ENCODE data around the gene OR4X1. TPM values are rescaled to one million over a fixed set of nuclear protein-coding genes. Genes with fewer than 3 reads are reported as not detected.
A peak's percentile ranks its signal among the peaks of the same experiment; 100 is the strongest.
"Not testable (repeated sequence)": the region's sequence is repeated elsewhere in the genome, so short reads cannot be mapped to it uniquely, and the experiment has no call there.

The OR4X1 gene
- total RNA-seq, 1 donor from 2014 or later, result not detected

DNA sequence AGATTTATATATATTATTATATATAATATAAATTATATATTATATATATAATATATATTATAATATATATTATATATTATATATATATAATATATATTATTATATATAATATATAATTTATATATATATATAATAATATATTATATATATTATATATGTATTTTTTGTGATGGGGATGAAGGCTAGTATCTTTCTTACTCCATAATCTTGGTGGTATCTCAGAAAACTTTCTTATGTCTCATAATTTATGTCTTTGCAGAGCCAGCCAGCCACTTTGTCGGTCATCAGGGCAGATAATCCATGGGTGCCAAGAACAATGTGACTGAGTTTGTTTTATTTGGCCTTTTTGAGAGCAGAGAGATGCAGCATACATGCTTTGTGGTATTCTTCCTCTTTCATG lies 42.3 kb downstream of the OR4X1 start, which contains the start of gene OR4S1:
Gene OR4S1, plus strand, starts transcription at position 301 of the 400 bp plus-strand sequence. Its CDS starts 0 bp downstream, at position 301.
- Mint-ChIP-seq H3K27ac (no peak within 1 kb of the TSS), H3K27me3 (peaks cover 13% of the 10 kb centered on the region), H3K36me3 (ENCODE audit: low read depth) (no peaks in the 10 kb centered on the region), H3K4me3 (no peak within 1 kb of the TSS), H3K4me1 (peaks cover 2% of the 10 kb centered on the region), H3K9me3 (peaks cover 2% of the 10 kb centered on the region)
- TF ChIP-seq, protein P1, sequence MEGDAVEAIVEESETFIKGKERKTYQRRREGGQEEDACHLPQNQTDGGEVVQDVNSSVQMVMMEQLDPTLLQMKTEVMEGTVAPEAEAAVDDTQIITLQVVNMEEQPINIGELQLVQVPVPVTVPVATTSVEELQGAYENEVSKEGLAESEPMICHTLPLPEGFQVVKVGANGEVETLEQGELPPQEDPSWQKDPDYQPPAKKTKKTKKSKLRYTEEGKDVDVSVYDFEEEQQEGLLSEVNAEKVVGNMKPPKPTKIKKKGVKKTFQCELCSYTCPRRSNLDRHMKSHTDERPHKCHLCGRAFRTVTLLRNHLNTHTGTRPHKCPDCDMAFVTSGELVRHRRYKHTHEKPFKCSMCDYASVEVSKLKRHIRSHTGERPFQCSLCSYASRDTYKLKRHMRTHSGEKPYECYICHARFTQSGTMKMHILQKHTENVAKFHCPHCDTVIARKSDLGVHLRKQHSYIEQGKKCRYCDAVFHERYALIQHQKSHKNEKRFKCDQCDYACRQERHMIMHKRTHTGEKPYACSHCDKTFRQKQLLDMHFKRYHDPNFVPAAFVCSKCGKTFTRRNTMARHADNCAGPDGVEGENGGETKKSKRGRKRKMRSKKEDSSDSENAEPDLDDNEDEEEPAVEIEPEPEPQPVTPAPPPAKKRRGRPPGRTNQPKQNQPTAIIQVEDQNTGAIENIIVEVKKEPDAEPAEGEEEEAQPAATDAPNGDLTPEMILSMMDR (IDR thresholded peaks at IDR 0.05), result no peak
- DNase-seq, result no peak
- intact Hi-C loops (cut with micrococcal nuclease), result loop anchor here (10.0 kb wide), 1 partner anchor 371 kb away; no protein-coding TSS in a partner anchor
- ATAC-seq (ENCODE audit: low read depth), result no peak
- CTCF ChIA-PET, result no interaction called here
- POLR2A ChIA-PET, result no interaction called here

DNA sequence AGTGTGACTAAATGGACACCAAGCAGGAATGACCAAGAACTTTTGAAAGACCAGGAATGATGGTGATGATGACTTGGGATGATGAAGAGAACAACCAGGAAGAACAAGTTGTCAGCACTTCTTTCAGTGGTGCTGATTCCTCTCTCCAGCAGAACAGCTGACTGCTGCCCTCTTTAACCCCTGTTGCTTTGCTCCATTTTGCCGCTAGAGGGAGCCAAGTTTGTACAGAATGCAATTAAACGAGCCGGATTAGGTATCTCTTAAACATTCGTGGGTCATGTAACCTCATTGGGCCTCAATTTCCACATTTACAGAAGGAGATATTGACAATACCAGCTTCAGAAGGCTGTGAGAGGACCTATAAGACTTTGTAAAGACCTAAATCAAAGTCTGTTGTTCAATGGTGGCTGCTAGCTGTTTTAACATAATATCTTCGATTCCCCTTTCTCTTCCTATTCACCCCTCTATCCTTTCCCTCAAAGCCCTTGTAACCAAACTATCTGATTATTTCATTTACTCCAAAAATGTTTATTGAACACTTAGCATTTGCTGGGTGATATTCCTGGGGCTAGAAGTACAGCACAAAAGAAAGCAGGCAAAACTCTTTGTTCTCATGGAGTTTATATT lies 44.2 kb downstream of the OR4X1 start:
- intact Hi-C loops (cut with micrococcal nuclease), result loop anchor here (10.0 kb wide), 1 partner anchor 373 kb away; no protein-coding TSS in a partner anchor
- no peaks in the 10 kb centered on the region for H3K36me3 Mint-ChIP-seq (ENCODE audit: low read depth)
- CTCF ChIA-PET, result interaction anchor here (0.6 to 1.4 kb wide), 5 partner anchors 25 to 446 kb away, joined by 3 to 5 read pairs (median 3); no protein-coding TSS in a partner anchor
- TF ChIP-seq, protein P1 (IDR thresholded peaks at IDR 0.05), result peak; percentile 71
- DNase-seq (no peak), ATAC-seq (ENCODE audit: low read depth) (peak; percentile 28)
- POLR2A ChIA-PET, result no interaction called here
- H3K4me3 Mint-ChIP-seq, result no peak overlapping the region
- H3K27me3 Mint-ChIP-seq, result peaks cover 12% of the 10 kb centered on the region
- no peaks in the 10 kb centered on the region for H3K9me3 Mint-ChIP-seq
- no peak overlapping the region for H3K27ac Mint-ChIP-seq
- H3K4me1 Mint-ChIP-seq, result peaks cover 2% of the 10 kb centered on the region

- POLR2A ChIA-PET; H3K9me3 Mint-ChIP-seq; CTCF ChIA-PET; H3K27me3 Mint-ChIP-seq; ATAC-seq (ENCODE audit: low read depth); H3K27ac Mint-ChIP-seq; intact Hi-C loops (cut with micrococcal nuclease); DNase-seq; H3K36me3 Mint-ChIP-seq (ENCODE audit: low read depth); H3K4me3 Mint-ChIP-seq; H3K4me1 Mint-ChIP-seq: not testable (repeated sequence)
Measured at GRCh38 chr11:48313590-48313989, 49.9 kb downstream of the OR4X1 start.

Other genes with a start within 250 kb of the OR4X1 start
- gene OR4B1, start 47.1 kb upstream of the OR4X1 start, total RNA-seq, result not detected in 2 replicates
- not detected in 2 replicates for gene OR4X2, start 18.8 kb upstream of the OR4X1 start, total RNA-seq
- not detected in 2 replicates for gene OR4S1, start 42.4 kb downstream of the OR4X1 start, total RNA-seq
- not detected in 2 replicates for gene OR4C3, start 61.1 kb downstream of the OR4X1 start, total RNA-seq
- gene OR4C5, start 102.6 kb downstream of the OR4X1 start, total RNA-seq, result not detected in 2 replicates
- gene OR4A47, start 224.9 kb downstream of the OR4X1 start, total RNA-seq, result not detected in 2 replicates

Measured in activated B cell treated with CpG ODN at 0.5 μM for 24 hours (primary cell).